ENCODE data around the gene CRABP1. TPM values are rescaled to one million over a fixed set of nuclear protein-coding genes. Genes with fewer than 3 reads are reported as not detected.

Gene CRABP1
- total and polyA plus RNA-seq, 2 experiments from 2014 or later = not detected

GRCh38 chr15:78311292-78311691 lies 28.9 kb upstream of the CRABP1 start:
- no peaks in the 10 kb centered on the region for H4K20me1 ChIP-seq (ENCODE audit: insufficient read depth)
- H3K4me3 ChIP-seq = no peak overlapping the region
- H2AFZ ChIP-seq = no peak overlapping the region
- DNase-seq = no peak
- peaks cover 18% of the 10 kb centered on the region; the same call in 1 of the 2 replicates for H3K27me3 ChIP-seq (replicated peaks; ENCODE audit: insufficient read depth)
- H3K79me2 ChIP-seq (ENCODE audit: insufficient read depth) = no peaks in the 10 kb centered on the region
- no peak overlapping the region for H3K9ac ChIP-seq
- H3K9me2 ChIP-seq (ENCODE audit: insufficient read depth) = no peaks in the 10 kb centered on the region
- peaks cover 6% of the 10 kb centered on the region for H3K4me1 ChIP-seq (ENCODE audit: insufficient read depth)
- no peak overlapping the region for H3K27ac ChIP-seq
- no peak for TF ChIP-seq EZH2phosphoT487 (IDR thresholded peaks at IDR 0.05; ENCODE audit: insufficient read depth, low read depth)
- no peak for TF ChIP-seq EZH2 (IDR thresholded peaks at IDR 0.05; ENCODE audit: insufficient read depth, poor library complexity, severe bottlenecking)
- no peaks in the 10 kb centered on the region for H3K36me3 ChIP-seq (ENCODE audit: low read depth)
- in situ Hi-C loops (cut with MboI) = loop anchor here (5.0 kb wide), 1 partner anchor 116 kb away; no protein-coding TSS in a partner anchor
- no peaks in the 10 kb centered on the region for H3K9me3 ChIP-seq (ENCODE audit: low read depth)
- 74 to 84% methylated on average over 3 of the region's 3 CpGs for WGBS, 2 experiments (ENCODE audit: low coverage in 1 of 2, low lambda C conversion rate in 2 of 2, missing lambda C conversion rate in 2 of 2)
- H3K4me2 ChIP-seq (ENCODE audit: unreplicated experiment) = no peak overlapping the region
- peaks cover 2% of the 10 kb centered on the region; the same call in 1 of the 2 replicates for H3F3A ChIP-seq (ENCODE audit: insufficient read depth)

DNA sequence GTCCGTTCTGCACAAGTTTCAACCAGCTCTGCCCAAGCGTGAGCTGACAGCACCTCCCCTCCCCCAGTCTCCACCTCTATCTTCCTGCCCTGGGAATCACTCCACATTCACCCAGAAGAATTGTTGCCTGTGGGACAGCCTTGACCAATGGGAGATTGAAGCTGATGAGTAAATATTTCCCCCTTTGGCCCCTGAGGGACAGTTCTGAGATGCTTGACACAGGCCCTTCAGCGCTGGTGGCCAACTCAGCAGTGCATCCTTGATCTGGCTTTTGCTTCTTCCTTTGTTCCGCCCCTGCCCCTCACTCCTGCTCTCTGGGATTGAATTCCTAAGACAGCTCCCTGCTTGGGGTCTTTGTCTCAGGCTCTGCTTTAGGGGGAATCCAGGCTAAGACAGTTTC lies 27.6 kb upstream of the CRABP1 start:
- in situ Hi-C loops (cut with MboI) = loop anchor here (5.0 kb wide), 1 partner anchor 115 kb away; no protein-coding TSS in a partner anchor
- Histone ChIP-seq H3K4me2 (ENCODE audit: unreplicated experiment) (no peak overlapping the region), H3K79me2 (ENCODE audit: insufficient read depth) (no peaks in the 10 kb centered on the region), H3K4me1 (ENCODE audit: insufficient read depth) (no peaks in the 10 kb centered on the region), H2AFZ (no peak overlapping the region), H4K20me1 (ENCODE audit: insufficient read depth) (no peaks in the 10 kb centered on the region), H3K4me3 (no peak overlapping the region), H3K27me3 (replicated peaks; ENCODE audit: insufficient read depth) (peaks cover 18% of the 10 kb centered on the region; the same call in 1 of the 2 replicates), H3K9me3 (ENCODE audit: low read depth) (no peaks in the 10 kb centered on the region), H3K36me3 (ENCODE audit: low read depth) (no peaks in the 10 kb centered on the region), H3K27ac (no peak overlapping the region), H3K9me2 (ENCODE audit: insufficient read depth) (no peaks in the 10 kb centered on the region), H3K9ac (no peak overlapping the region), H3F3A (ENCODE audit: insufficient read depth) (no peaks in the 10 kb centered on the region)
- 85 to 89% methylated on average over 4 of the region's 4 CpGs for WGBS, 2 experiments (ENCODE audit: low coverage in 1 of 2, low lambda C conversion rate in 2 of 2, missing lambda C conversion rate in 2 of 2)
- no peak for DNase-seq
- TF ChIP-seq EZH2 (IDR thresholded peaks at IDR 0.05; ENCODE audit: insufficient read depth, poor library complexity, severe bottlenecking) (no peak), EZH2phosphoT487 (IDR thresholded peaks at IDR 0.05; ENCODE audit: insufficient read depth, low read depth) (no peak)

DNA sequence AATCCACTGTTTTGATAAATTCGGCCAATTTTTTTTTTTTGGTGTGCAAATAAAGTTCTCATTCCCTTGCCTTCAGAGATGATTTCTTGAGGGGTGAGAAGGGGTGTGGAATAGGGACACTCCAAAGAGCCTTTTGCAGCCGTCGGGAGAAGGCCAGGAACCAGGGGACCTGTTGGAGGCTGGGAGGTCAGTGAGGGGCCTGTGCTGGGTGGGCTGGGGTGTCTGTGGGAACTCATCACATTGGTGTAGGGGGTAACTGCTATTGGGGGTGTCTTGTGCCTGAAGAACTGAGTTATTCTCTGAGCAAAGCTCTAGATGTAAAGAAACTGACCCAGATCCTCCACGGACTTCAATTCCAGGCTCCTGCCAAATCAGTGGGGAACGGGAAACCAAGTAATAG lies 27.2 kb upstream of the CRABP1 start:
- no peak overlapping the region for H3K9ac ChIP-seq
- H3K4me2 ChIP-seq (ENCODE audit: unreplicated experiment) = no peak overlapping the region
- TF ChIP-seq EZH2phosphoT487 (IDR thresholded peaks at IDR 0.05; ENCODE audit: insufficient read depth, low read depth) (no peak), EZH2 (IDR thresholded peaks at IDR 0.05; ENCODE audit: insufficient read depth, poor library complexity, severe bottlenecking) (no peak)
- no peak overlapping the region for H3K4me3 ChIP-seq
- no peak for DNase-seq
- H3K36me3 ChIP-seq (ENCODE audit: low read depth) = no peaks in the 10 kb centered on the region
- no peak overlapping the region for H2AFZ ChIP-seq
- no peaks in the 10 kb centered on the region for H4K20me1 ChIP-seq (ENCODE audit: insufficient read depth)
- WGBS, 2 experiments (ENCODE audit: low coverage in 1 of 2, low lambda C conversion rate in 2 of 2, missing lambda C conversion rate in 2 of 2) = 65 to 71% methylated on average over 5 of the region's 5 CpGs
- no peaks in the 10 kb centered on the region for H3K79me2 ChIP-seq (ENCODE audit: insufficient read depth)
- no peaks in the 10 kb centered on the region for H3K4me1 ChIP-seq (ENCODE audit: insufficient read depth)
- no peaks in the 10 kb centered on the region for H3F3A ChIP-seq (ENCODE audit: insufficient read depth)
- H3K9me3 ChIP-seq (ENCODE audit: low read depth) = no peaks in the 10 kb centered on the region
- H3K27ac ChIP-seq = no peak overlapping the region
- in situ Hi-C loops (cut with MboI) = loop anchor here (5.0 kb wide), 1 partner anchor 114 kb away; no protein-coding TSS in a partner anchor
- no peaks in the 10 kb centered on the region for H3K9me2 ChIP-seq (ENCODE audit: insufficient read depth)
- H3K27me3 ChIP-seq (replicated peaks; ENCODE audit: insufficient read depth) = peaks cover 18% of the 10 kb centered on the region; the same call in 1 of the 2 replicates

DNA sequence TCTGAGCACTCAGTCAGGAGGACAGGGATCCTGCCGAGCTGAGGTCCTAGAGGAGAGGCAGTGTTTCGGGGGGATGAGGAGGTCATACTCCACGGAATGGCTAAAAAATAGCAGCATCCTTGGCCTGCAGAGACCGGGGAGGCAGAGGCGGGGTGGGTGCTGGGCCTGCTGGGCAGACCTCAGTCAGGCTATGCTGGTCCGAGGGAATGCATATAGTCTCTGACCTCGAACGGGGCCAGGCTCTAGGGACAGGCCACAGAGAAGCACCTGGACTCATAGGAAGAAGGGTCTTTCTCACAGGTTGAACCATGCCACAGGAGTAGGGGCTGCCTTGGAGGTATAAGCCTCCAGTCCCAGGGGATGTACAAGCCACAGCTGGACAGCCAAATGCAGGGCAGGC lies 26.8 kb upstream of the CRABP1 start:
- TF ChIP-seq EZH2 (IDR thresholded peaks at IDR 0.05; ENCODE audit: insufficient read depth, poor library complexity, severe bottlenecking) (no peak), EZH2phosphoT487 (IDR thresholded peaks at IDR 0.05; ENCODE audit: insufficient read depth, low read depth) (no peak)
- Histone ChIP-seq H3F3A (ENCODE audit: insufficient read depth) (no peaks in the 10 kb centered on the region), H3K9me3 (ENCODE audit: low read depth) (no peaks in the 10 kb centered on the region), H3K27ac (no peak overlapping the region), H3K4me1 (ENCODE audit: insufficient read depth) (no peaks in the 10 kb centered on the region), H3K27me3 (replicated peaks; ENCODE audit: insufficient read depth) (peaks cover 18% of the 10 kb centered on the region; the same call in 1 of the 2 replicates), H3K4me3 (no peak overlapping the region), H3K36me3 (ENCODE audit: low read depth) (no peaks in the 10 kb centered on the region), H3K9ac (no peak overlapping the region), H3K79me2 (ENCODE audit: insufficient read depth) (no peaks in the 10 kb centered on the region), H3K9me2 (ENCODE audit: insufficient read depth) (no peaks in the 10 kb centered on the region), H4K20me1 (ENCODE audit: insufficient read depth) (no peaks in the 10 kb centered on the region), H2AFZ (no peak overlapping the region), H3K4me2 (ENCODE audit: unreplicated experiment) (no peak overlapping the region)
- in situ Hi-C loops (cut with MboI) = loop anchor here (5.0 kb wide), 1 partner anchor 114 kb away; no protein-coding TSS in a partner anchor
- DNase-seq = no peak
- 68 to 69% methylated on average over 8 of the region's 8 CpGs for WGBS, 2 experiments (ENCODE audit: low coverage in 1 of 2, low lambda C conversion rate in 2 of 2, missing lambda C conversion rate in 2 of 2)

All from GM23248 (cell line).